ENCODE measurements around the gene ARVCF. TPM values are rescaled to one million over a fixed set of nuclear protein-coding genes. Genes with fewer than 3 reads are reported as not detected.

The ARVCF gene
- total and polyA plus RNA-seq, 2 donors (not counting 3 experiments of a cell fraction or from before 2014, with no cell fraction given) = 81.3 to 105 TPM

GRCh38 chr22:19994851-19995610 lies 21.6 kb downstream of the ARVCF start:
- H3K9me3 ChIP-seq (replicated peaks; ENCODE audit: control insufficient read depth, insufficient read depth, low read length) = no peaks in the 10 kb centered on the region
- H3K9ac ChIP-seq (replicated peaks; ENCODE audit: extremely low read depth, insufficient read depth, low read length) = no peak overlapping the region
- TSS peak; percentile 14 for BruUV-seq (replicated peaks)
- no peak overlapping the region for H3K4me2 ChIP-seq (ENCODE audit: insufficient read depth, low read length)
- no peaks in the 10 kb centered on the region for H4K20me1 ChIP-seq (replicated peaks; ENCODE audit: control insufficient read depth, extremely low read depth, insufficient read depth, low read length)
- no peak overlapping the region for H2AFZ ChIP-seq (ENCODE audit: low read depth, low read length)
- TF ChIP-seq JUN (IDR thresholded peaks at IDR 0.05; ENCODE audit: borderline replicate concordance, insufficient read depth, insufficient read length, low read depth) (no peak), GATA2 (IDR thresholded peaks at IDR 0.05; ENCODE audit: insufficient read depth, insufficient read length, low read depth, low read length) (no peak), EZH2 (IDR thresholded peaks at IDR 0.05; ENCODE audit: borderline replicate concordance, low read depth, low read length, severe bottlenecking) (no peak), POLR2AphosphoS5 (IDR thresholded peaks at IDR 0.05; ENCODE audit: insufficient read depth, low read depth, low read length) (no peak), MAX (IDR thresholded peaks at IDR 0.05; ENCODE audit: insufficient read depth, insufficient read length) (no peak), MYC (IDR thresholded peaks at IDR 0.05; ENCODE audit: low read depth, low read length) (no peak), FOS (IDR thresholded peaks at IDR 0.05; ENCODE audit: borderline replicate concordance, insufficient read depth, low read length) (no peak), POLR2A (IDR thresholded peaks at IDR 0.05; ENCODE audit: low read depth, low read length) (no peak)
- TF ChIP-seq, protein P1, sequence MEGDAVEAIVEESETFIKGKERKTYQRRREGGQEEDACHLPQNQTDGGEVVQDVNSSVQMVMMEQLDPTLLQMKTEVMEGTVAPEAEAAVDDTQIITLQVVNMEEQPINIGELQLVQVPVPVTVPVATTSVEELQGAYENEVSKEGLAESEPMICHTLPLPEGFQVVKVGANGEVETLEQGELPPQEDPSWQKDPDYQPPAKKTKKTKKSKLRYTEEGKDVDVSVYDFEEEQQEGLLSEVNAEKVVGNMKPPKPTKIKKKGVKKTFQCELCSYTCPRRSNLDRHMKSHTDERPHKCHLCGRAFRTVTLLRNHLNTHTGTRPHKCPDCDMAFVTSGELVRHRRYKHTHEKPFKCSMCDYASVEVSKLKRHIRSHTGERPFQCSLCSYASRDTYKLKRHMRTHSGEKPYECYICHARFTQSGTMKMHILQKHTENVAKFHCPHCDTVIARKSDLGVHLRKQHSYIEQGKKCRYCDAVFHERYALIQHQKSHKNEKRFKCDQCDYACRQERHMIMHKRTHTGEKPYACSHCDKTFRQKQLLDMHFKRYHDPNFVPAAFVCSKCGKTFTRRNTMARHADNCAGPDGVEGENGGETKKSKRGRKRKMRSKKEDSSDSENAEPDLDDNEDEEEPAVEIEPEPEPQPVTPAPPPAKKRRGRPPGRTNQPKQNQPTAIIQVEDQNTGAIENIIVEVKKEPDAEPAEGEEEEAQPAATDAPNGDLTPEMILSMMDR (IDR thresholded peaks at IDR 0.05; ENCODE audit: extremely low read depth in 1 of 2, insufficient read depth in 1 of 2, low read depth in 1 of 2, low read length in 2 of 2) = no peak
- no peaks in the 10 kb centered on the region for H3K27me3 ChIP-seq (ENCODE audit: control insufficient read depth in 2 of 2, insufficient read depth in 2 of 2, low read length in 2 of 2)
- H3K36me3 ChIP-seq (ENCODE audit: control insufficient read depth in 2 of 2, extremely low read depth in 1 of 2, insufficient read depth in 2 of 2, low read length in 2 of 2) = no peaks in the 10 kb centered on the region
- no peaks in the 10 kb centered on the region for H3K79me2 ChIP-seq (ENCODE audit: control insufficient read depth, insufficient read depth, low read length)
- ChIA-PET POLR2A (no interaction called here), CTCF (interaction anchor here (1.0 kb wide), 1 partner anchor 18 kb away, joined by 8 read pairs; no protein-coding TSS in a partner anchor)
- intact Hi-C loops (cut with micrococcal nuclease) = loop anchor here (2.0 kb wide), 1 partner anchor 20 kb away; no protein-coding TSS in a partner anchor
- H3K9me1 ChIP-seq (replicated peaks; ENCODE audit: control insufficient read depth, extremely low read depth, insufficient read depth, low read length) = no peaks in the 10 kb centered on the region
- no peak overlapping the region for H3K27ac ChIP-seq (ENCODE audit: insufficient read depth, low read depth, low read length)
- no peak overlapping the region for H3K4me3 ChIP-seq (replicated peaks in 1 of 3; ENCODE audit: insufficient read depth in 1 of 3, low read depth in 1 of 3, low read length in 3 of 3)
- dilution Hi-C loops (cut with MboI; ENCODE audit: extremely low pct_ligation_motif_present, low sequenced_read_pairs) = no loop called here
- FAIRE-seq (no peak), DNase-seq (ENCODE audit: low read depth, low spot score) (no peak)
- peaks cover 16% of the 10 kb centered on the region for H3K4me1 ChIP-seq (ENCODE audit: control insufficient read depth, extremely low read depth, insufficient read depth, low read length)

All from endothelial cell of umbilical vein (primary cell).